Measurements from ENCODE around the gene CDC14B.

CDC14B gene

DNA sequence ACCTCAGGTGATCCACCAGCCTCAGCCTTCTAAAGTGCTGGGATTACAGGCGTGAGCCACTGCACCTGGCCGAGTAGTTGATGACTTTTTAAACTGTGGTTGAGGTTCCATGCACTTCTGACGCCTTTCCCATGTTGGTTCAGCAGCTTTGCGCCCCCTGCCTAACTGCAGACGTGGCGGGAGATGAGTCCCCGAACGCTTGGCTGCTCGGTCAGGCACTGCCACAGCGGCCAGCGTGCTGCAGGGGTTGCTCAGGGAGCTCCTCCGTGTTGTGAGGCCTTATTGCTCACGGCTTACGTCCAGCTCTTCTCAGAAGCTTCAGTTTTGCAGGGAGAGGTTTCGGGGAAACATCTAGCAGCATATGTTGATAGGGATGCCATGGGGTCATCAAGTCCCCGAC is 134.4 kb downstream of the CDC14B start:
- DNase-seq (ENCODE audit: low read depth in 2 of 2) = no peak

DNA sequence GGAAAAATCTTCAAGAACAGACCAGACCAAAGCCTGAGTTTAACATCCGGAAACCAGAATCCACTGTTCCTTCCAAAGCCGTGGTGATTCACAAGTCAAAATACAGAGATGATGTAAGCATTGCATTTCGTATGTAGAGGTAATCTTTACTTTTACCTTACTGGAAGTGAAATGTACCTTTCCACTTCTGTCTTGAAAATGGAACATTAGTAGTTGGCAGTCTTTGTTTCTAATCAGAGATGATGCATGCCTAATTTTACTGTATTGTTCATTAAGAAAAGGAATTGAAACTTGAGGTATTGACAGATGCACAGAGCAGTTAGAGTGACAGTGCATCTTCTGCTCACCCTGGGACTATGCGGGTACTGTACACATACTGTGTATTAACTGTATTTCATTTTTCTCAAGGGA is 135.1 kb downstream of the CDC14B start:
- no peak for DNase-seq (ENCODE audit: low read depth in 2 of 2)

DNA sequence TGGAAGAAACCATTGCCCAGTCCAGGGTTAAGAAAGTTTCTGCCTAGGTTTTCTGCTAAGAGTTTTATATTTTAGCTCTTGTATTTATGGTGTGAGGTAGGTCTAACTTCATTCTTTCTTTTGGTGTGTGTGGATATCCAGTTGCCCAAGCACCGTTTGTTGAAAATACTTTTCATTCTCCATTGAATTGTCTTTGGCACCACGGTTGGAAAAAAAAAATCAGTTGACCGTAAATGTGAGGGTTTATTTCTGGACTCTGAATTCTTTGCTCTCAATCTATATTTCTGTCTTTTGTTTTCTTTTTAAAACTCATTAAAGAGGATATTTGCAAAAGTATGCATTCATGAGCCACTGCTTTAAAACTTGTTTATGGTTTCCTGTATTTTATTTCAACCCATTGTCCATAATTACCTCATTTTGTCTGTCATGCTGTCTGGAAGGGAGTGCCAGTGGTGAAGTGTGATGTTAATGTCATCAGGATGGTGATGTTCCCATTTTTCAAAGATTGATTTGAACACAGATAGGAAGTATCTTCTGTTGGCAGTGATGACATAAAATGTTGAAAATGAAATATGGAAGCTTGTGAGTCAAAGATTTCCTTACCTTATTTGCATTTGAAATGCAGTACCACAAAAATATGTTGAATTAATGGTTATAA is 135.8 kb downstream of the CDC14B start:
- no peak for DNase-seq (ENCODE audit: low read depth in 2 of 2)

DNA sequence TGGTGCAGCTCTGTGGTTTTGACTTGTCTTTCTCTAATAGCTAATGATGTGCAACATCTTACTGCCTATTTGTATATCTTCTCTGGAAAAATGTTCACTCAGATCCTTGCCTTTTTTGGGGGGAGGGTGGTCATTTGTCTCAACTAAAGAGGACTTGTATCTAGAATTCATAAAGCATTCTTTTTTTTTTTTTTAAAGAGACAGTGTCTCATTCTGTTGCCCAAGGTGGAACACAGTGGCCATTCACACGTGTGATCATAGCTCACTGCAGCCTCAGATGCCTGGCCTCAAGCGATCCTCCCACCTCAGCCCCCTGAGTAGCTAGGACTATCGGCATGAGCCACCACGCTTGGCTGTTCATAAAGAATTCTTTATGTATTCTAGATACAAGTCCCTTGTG is 136.4 kb downstream of the CDC14B start:
- no peak for DNase-seq (ENCODE audit: low read depth in 2 of 2)

DNA sequence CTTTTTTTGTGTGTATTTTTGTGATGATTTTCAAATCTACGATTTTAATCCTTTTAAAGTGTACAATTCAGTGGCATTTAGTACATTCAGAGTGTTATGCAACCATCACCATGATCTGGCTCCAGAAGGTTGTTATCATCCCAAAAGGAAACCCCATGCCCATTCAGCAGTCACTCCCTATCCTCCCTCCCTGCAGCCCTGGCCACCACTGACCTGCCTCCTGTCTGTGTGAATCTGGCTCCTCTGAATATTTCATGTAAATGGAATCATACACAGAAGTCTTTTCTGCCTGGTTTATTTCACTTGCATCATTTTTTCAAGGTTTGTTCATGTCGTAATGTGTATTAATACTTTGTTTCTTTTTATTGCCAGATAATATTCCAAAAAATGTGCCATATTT is 137.2 kb downstream of the CDC14B start:
- no peak for DNase-seq (ENCODE audit: low read depth in 2 of 2)

DNA sequence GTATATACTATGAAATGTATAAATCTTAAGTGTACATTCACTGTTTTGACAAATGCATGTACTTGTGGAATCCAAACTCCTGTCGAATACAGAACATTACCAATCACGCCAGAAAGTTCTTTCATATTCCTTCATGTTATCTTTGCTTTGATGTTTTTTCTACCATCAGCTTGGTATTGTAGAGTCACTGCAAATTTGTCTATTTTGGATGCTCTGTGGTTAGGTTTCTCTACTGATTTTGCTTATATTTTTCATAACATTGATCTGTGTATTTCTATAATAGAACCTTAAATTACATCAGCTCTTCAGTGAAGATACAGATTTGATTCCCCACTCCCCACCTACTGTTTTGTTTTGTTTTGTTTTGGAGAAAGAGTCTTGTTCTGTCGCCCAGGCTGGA is 138.9 kb downstream of the CDC14B start:
- no peak for DNase-seq (ENCODE audit: low read depth in 2 of 2)

DNA sequence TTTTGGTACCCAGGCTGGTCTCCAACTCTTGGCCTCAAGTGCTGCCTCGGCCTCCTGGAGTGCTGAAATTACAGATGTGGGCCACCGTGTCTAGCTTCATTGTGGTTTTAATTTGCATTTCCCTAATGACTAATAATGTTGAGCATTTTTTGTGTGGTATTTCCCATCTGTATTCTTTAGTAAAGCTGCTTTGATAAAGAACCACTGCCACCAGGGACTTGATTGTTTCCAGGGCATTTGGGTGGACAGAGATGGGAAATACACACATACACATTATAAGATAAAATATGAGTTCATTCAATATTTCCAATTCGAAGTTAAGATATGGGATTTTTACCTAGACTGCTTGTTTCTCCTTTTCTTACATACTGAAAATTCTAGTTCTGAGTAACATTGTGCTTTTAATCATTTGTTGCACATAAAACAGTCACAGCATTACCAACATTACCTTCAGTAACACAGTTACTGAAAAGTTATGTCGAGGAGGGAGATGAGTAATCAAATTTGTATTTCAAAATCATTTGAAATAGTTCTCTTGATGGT is 140.7 kb downstream of the CDC14B start:
- DNase-seq (ENCODE audit: low read depth in 2 of 2) = no peak

DNA sequence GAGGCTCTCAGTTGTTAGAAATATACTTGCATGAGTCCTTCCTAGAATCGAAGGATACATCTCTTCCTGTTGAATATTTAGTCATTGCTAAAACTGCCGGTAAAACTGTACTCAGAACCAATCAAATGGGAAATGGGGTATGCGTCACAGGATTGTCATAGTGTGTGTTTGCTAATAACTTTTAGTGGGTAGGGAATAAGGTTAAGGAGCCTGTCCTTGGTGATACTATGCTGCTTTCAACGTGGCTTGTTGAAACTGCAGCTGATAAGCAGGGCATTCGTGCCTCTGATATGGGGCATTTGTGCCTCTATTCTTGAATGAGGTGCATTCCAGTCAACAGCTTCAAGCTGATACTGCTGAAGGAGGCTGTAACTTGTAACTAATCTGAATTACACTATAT is 143.1 kb downstream of the CDC14B start:
- DNase-seq (ENCODE audit: low read depth in 2 of 2) = no peak

DNA sequence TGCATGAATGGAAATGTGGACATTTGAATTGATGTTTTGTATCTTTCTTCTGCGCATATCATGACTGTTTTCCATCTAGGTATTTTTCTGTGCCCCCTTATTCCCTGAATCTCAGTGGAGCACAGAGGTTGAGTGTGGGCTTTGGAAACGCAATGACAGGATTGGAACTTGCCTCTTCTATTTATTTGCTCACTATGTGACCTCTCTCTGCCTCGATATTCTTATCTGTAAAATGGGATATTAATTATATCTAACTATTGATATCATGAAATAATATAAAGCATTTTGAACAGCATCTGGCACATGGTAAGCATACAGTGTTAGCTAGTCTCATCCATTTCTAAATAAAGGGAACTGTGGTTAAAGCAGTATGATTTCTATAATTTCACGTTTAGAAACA is 143.6 kb downstream of the CDC14B start:
- no peak for DNase-seq (ENCODE audit: low read depth in 2 of 2)

DNA sequence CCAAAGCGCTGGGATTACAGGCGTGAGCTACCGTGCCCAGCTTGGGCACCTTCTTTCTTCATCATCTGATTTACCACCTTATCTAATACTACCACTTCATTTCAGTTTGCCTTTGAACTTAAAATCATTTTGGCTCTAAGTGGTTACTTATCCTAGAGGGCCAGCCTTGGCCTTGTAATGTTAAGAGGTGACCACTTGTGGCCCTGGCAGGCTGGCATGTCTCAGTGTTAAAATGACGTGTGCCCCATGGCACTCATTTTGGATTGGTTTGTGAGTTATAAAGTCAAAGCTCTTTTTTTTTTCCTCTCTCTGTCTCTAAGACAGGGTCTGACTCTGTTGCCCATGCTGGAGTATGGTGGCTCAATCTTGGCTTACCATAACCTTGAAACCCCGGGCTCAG is 151.9 kb downstream of the CDC14B start:
- no peak for DNase-seq (ENCODE audit: low read depth in 2 of 2)

DNA sequence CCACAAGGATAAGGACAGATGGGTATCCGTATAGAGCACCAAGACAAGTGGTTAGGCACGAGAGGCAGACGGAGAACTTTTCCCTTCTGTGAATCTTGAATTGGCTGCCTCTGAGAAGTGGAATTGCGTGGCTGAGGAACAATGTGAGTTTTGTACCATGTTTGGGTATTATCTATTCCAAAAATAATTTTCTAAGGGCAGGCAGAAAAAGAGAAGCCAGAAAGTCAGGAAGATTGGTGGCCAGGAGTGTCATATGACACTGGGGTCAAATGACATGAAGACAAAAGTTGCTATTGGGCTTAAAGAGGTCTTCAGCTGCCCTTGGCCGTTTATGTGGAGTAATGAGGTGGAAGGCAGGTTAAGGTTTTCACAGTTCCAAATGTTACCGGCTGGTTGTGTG is 155.2 kb downstream of the CDC14B start:
- DNase-seq (ENCODE audit: low read depth in 2 of 2) = no peak

DNA sequence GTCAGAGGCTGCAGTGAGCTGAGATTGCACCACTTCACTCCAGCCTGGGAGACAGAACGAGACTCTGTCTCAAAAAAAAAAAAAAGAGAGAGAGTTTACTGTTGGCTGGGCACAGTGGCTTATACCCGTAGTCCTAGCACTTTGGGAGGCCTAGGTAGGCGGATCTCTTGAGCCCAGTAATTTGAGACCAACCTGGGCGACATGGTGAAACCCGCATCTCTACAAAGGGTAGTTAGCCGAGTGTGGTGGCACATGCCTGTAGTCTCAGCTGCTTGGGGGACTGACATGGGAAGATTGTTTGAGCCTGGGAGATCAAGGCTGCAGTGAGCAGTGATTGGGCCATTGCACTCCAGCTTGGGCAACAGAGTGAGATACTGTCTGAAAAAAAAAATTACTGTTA is 157.1 kb downstream of the CDC14B start:
- DNase-seq (ENCODE audit: low read depth in 2 of 2) = no peak

DNA sequence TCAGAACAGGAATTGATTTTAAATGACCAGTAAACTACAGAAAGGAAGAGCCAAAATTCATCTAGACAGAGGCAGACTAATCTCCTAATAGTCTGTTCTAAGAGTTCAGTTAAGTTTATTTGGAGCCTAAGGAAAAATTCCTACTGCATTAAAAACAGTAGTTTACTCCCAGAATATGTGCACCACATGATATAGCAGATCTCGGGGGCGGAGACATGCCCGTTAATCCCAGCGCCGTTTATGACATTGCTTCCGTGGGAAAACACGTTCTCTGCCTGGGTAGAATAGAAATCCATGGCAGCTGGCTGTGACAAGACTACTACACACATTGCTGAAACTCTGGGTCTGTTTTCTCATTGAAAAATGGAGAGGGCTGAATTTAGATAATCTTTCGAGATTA is 158.3 kb downstream of the CDC14B start:
- no peak for DNase-seq (ENCODE audit: low read depth in 2 of 2)

DNA sequence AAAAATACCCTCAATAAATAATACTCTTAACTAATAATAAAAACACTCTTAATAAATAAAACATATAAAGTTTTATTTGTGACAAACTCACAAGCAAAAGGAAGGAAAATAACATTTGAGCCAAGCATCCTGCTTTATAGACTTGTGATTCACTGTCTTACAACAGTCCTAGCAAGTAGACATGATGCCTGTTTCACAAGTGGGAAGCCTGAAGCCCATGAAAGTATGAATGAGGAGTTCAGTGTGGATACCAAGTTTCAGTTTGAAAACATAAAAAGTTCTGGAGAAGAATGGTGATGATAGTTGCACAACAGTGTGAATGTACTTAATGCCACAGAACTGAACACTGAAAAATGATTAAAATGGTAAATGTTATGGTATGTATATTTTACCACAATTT is 158.8 kb downstream of the CDC14B start:
- DNase-seq (ENCODE audit: low read depth in 2 of 2) = peak; percentile 47 to 52

DNA sequence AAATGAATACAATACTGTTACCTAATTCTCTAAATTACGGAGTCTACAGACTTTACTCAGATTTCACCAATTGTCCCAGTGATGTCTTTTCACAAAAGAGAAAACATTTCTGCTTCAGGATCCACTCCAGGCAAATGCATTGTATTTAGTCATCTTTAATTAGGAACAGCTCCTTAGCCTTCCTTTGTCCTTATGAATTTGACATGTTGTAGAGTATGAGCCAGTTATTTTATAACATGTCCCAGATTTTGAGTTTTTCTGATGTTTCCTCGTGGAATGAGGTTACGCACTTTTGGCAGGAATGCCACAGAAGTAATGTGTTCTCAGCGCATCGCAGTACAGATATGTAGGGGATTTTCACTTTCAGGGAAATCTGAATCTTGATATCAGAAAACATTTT is 159.2 kb downstream of the CDC14B start:
- peak; percentile 53 to 55 for DNase-seq (ENCODE audit: low read depth in 2 of 2)

DNA sequence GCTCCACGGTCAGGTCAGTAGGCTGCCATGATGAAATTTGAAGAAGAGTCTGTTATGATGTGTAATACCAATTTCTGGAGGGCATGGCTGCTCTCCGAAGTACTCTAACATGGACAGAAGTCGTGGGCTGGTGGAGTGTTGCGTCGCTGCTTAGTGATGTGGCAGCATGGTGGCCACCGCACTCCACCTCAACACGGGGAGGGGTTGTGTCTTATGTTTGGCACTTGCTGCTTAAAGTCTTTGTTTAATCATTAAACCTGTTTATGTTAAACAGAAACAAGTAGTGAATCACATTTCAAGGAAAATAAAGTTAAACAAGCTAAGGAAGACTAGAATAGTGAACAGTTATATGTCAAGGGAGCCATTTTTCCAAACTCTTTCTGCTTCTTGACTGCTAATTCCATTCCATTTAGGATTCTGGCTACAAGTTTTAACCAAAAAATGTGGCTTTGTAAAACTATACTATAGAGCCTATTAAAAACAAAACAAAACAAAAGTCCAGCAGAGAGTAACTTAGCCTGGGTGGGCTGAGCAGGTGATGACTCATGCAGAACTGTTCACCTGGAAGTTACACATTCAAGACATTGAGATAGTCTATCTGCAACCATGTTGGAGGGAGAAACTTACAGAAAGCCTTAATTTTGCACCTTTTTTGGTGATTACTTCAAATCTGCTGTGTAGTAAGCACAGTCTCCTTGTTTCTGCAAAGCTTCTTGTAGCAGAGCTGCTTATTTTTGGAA is 160.2 kb downstream of the CDC14B start:
- DNase-seq (ENCODE audit: low read depth in 2 of 2) = no peak

DNA sequence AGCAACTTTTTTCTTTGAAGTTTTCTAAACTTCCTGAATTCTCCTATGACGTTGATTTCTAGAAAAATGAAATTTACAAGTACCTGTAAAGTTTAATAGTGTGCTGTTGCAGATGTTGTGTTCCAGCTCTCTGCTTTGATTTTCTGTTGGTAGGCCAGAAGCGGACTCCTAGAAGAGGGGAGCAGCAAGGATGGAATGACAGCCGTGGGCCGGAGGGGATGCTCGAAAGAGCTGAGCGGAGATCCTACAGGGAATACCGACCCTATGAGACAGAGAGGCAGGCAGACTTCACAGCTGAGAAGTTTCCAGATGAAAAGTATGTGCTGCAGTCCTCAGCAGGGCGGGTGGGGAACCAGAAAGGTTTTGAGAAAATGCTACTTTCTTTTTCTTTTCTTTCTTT is 161.4 kb downstream of the CDC14B start:
- no peak for DNase-seq (ENCODE audit: low read depth in 2 of 2)

DNA sequence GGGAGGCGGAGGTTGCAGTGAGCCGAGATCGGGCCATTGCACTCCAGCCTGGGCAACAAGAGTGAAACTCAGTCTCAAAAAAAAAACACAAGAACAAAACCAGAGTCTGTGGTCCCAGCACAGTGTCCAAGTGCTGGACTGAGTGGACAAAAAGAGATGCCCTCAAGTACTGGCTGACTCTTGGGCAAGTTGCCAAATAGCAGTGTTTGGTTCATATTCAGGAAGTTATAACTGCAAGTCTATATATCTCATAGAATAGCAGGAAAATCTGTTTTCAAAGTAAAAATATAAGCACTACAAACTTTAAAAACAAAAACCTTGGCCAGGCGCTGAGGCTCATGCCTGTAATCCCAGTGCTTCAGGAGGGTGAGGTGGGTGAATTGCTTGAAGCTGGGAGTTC is 162.4 kb downstream of the CDC14B start:
- DNase-seq (ENCODE audit: low read depth in 2 of 2) = no peak

DNA sequence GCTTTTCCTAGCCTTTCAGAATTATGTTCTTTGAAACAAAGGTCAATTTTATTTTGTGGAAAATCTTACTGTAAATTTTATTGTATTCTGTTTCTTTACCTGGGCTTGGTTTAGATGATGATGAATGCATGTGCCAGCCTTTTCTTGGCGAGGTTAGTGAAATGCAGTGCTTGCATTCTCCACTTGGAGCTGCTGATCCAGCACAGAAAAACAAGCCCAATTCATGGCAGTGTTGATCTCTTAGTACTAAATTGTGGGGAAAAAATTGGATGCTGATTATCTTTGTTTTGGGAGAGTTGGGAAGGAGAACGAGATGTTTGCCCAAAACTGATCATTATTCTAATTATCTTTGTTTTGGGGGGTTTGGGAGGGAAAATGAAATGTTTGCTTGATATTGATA is 166.0 kb downstream of the CDC14B start:
- no peak for DNase-seq (ENCODE audit: low read depth in 2 of 2)

DNA sequence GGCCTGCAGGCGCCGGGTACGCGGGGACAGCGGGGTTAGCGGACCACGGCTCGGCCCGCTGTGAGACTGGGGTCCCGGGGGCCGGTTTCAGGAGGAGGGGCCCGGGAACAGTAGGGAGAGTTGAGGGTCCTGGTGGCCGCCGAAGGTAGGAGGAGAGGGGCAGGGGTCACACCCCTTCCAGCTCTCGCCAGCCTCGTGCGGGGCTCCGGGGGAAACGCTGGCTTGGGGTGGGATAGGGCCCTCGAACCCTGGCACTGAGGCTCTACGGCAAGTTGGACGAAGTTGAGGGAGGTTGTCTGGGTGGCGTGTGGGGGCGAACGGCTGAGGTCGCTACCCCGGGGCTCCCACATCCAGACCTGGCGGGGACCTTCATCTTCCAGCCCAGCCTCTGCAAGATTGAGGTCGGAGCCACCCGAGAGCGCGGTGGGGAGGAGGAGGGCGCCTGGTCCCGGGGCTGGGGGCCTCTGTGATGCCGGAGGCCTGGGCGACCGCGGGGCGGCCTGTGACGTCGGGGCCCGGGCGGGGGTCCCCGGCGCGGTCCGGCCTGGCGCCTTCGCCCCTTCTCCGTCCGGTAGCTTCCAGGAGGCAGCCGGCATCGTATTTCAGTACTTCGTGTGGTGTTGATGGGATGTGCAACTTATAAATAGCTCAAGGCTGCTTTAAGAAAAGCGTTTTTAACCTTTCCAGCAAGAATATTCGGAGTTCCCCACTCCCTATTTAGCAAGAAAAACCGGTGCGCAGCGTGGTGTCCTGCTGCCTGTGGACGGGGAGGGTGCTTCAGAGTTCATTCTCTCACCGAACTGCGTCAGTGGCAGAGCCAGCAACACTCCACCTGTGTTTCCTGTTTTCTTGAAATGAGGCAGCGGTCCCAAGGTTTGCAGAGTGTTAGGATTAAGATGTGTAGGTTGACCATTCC is 168.8 kb downstream of the CDC14B start:
- DNase-seq (ENCODE audit: low read depth in 2 of 2) = no peak
